ENCODE results near the gene ZEB2.

The ZEB2 gene

DNA sequence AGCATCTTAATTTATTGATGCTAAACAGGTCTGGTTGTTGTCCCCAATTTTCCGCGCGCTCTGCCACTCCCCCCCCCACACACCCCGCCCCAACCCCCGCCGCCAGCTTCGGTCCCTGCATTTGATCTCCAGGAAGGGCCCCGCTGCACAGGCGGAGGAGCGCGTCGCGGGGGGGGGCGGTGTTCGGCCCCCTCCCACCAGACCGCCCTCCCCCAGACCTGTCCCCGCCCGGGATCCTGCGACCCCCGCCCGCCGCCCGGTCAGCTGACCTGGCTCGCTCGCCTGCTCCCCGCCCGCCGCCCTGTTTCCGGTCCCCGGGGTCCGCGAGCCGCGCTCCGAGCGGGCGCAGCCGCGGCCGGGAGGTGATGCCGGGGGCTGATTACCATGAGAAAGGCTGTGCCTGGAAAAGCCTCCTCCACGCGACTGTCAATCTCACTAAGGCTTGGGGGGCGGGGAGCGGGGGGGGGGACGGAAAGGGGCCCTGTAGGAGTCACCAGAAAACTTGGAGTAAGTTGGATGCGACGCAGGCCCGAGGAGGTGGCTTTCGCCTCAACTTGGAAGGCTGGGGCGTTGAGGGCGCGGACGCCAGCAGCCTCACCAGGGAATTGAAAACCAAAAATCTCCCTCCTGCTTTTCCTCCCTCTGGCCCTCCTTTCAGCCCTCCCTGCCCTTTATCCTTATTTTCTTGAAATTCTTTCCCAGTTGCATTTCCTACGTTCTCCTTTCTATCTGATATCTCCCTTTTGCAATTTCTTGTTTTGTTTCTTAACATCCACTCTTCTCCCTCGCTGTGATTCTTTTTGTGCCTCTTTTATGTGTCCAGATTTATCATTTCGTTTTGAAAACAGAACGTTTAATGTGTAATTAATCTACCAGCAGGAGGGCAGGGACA, 4.4 kb upstream of the ZEB2 start:
- TF ChIP-seq, protein P1, sequence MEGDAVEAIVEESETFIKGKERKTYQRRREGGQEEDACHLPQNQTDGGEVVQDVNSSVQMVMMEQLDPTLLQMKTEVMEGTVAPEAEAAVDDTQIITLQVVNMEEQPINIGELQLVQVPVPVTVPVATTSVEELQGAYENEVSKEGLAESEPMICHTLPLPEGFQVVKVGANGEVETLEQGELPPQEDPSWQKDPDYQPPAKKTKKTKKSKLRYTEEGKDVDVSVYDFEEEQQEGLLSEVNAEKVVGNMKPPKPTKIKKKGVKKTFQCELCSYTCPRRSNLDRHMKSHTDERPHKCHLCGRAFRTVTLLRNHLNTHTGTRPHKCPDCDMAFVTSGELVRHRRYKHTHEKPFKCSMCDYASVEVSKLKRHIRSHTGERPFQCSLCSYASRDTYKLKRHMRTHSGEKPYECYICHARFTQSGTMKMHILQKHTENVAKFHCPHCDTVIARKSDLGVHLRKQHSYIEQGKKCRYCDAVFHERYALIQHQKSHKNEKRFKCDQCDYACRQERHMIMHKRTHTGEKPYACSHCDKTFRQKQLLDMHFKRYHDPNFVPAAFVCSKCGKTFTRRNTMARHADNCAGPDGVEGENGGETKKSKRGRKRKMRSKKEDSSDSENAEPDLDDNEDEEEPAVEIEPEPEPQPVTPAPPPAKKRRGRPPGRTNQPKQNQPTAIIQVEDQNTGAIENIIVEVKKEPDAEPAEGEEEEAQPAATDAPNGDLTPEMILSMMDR (IDR thresholded peaks at IDR 0.05; ENCODE audit: insufficient read depth, low read depth, low read length, missing control alignments): no peak
- H3K4me3 ChIP-seq (ENCODE audit: low read depth, low read length): no peak overlapping the region
- DNase-seq (ENCODE audit: low read depth): no peak

DNA sequence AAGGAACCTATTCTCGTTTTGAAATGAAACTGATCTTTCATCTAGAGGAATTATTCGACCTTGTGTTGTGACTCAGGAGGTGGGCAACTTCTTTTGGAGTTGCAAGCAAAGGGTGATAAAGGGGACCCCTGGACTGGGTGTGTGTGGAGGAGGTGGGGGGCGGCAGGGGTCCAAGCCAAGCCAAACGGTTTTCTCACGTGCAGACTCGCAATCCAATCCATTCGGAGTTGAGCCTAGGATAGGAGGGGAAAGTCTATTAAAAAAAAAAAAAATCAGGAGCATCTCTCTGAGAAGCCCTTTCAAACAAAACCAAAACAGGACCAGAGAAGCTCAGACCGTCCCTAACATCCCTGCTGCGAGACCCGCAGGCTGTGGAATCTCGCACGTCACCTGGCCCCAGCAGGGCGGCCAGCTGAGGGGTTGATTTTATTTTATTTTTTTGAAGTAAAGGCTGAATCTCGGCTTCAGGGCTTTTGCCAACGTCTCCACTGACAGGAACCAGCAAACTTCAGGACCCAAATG, 3.7 kb upstream of the ZEB2 start:
- no peak overlapping the region for H3K4me3 ChIP-seq (ENCODE audit: low read depth, low read length)
- TF ChIP-seq, protein P1 (IDR thresholded peaks at IDR 0.05; ENCODE audit: insufficient read depth, low read depth, low read length, missing control alignments): no peak
- no peak for DNase-seq (ENCODE audit: low read depth)

DNA sequence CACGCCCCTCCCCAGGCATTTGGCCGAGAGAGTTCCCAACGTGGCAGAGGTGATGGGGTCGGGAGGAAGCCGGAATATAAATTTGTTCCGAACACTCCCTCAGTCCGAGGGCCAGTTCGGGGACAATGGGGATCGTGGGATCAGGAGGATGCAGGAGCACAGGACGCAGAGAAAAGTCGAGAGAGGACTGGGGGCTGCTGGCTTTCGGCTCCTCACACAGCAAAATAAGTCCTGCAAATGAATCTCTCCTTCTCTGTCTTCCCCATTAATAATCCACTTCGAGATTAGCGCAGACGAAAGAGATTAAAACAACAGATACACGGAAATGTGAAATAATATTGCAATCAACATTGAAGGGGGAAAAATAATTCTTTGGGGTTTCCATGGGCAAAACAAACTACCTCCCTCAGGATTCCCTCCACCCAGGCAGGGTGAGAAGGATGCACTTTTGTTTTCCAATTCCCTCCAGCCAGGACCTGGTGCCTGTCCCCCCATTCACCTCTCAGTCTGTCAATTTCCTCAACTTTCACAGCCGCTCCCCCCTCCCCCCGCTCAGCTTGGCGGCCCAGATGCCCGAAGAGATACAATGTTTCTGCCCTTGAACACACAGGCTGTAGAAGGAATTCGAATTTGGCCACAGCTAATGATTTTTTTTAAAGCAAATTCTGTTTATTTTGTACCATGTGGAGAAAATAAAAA, 3.1 kb upstream of the ZEB2 start:
- no peak for DNase-seq (ENCODE audit: low read depth)
- H3K4me3 ChIP-seq (ENCODE audit: low read depth, low read length): no peak overlapping the region
- TF ChIP-seq, protein P1 (IDR thresholded peaks at IDR 0.05; ENCODE audit: insufficient read depth, low read depth, low read length, missing control alignments): no peak

DNA sequence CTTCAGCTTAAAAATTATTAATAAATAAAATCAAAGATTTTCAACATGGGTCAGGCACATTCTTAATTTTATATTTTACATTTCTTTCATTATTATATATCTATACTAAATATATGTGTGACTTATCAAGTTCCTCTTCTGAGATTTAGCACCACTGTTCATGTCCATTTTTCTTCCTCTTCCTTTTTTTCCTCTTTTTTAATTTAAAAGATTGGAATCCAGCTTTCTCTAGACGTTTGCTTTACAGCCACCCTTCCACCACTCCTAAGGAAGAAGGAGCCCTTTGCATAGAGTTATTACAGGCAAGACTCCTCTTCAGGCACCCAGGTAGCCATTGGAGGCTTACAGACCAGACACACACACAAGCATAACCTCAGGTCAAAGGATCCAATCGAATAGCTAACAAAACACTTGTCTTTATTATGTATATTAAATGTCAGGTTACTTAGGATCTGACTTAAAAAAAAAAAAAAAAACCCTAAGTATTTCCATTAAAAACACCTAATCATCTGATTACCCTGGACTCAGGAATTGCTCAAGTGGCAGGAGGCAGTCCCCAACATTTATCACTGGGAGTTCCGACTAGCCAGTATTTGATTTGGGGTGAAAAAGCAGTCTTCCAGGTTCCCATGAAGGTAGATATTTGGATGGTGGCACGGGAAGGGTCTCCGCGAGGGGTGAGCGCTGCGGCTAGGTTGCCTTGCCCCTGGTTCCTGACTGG, 2.4 kb upstream of the ZEB2 start:
- no peak for DNase-seq (ENCODE audit: low read depth)
- H3K4me3 ChIP-seq (ENCODE audit: low read depth, low read length): no peak overlapping the region
- TF ChIP-seq, protein P1 (IDR thresholded peaks at IDR 0.05; ENCODE audit: insufficient read depth, low read depth, low read length, missing control alignments): no peak

DNA sequence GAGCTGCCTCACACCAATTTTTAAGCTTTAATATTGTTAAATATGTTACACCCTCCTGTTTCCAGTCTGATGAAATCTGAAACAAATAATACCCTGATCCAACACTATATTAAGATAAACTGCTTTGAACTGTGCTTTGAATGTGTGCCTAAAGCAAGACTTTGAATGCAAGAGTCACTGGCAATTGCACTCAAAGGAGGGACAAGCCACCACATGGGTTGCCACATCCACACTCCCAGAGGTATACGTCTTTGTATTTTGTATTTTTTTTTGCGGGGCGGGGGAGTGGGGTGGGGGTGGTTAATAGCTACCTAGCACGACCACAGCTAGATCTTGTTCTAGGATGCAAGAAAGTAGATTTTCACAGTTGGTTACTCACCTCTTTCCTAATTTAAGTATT, 1.8 kb upstream of the ZEB2 start:
- H3K4me3 ChIP-seq (ENCODE audit: low read depth, low read length): no peak overlapping the region
- DNase-seq (ENCODE audit: low read depth): no peak
- TF ChIP-seq, protein P1 (IDR thresholded peaks at IDR 0.05; ENCODE audit: insufficient read depth, low read depth, low read length, missing control alignments): no peak

DNA sequence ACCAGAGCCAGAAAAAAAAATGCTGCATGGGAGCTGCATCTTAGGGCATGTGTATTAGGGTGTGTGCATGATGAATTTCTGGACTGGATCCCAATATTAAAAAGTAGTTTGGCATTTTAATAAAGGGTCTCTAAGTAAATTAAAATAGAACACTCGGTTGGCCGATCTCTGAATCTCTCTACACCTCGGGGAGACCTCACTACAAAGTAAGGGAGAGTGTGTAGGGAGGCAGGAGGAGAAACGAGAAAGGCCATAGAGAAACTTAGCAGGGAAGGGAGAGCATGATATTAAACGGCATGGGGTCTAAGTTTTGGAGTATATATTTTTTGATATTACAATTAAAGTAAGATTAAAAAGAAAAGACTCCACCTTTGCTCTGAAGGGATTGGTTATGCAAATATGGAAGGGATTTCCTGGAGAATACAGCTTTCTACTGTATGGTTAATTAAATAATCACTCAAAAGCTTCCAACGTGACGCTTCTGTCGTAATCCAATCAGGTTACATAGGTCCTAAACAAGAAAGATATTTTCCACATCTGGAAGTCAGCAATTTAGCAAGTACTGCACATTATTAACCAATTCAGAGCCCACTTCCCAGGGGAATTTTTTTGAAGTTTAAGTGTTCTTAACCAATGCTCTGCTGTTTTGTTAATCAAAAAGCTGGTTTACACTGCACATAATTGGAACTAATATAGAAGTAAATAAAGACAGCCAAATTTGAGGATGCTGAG, 1.0 kb upstream of the ZEB2 start:
- no peak overlapping the region for H3K4me3 ChIP-seq (ENCODE audit: low read depth, low read length)
- no peak for DNase-seq (ENCODE audit: low read depth)
- TF ChIP-seq, protein P1 (IDR thresholded peaks at IDR 0.05; ENCODE audit: insufficient read depth, low read depth, low read length, missing control alignments): no peak

All from GM12865 (cell line).